Measurements from ENCODE around the gene NHLRC3. TPM values are rescaled to one million over a fixed set of nuclear protein-coding genes. Genes with fewer than 3 reads are reported as not detected.
"Not testable (repeated sequence)": the region's sequence is repeated elsewhere in the genome, so short reads cannot be mapped to it uniquely, and the experiment has no call there.

NHLRC3 gene
- total and polyA plus RNA-seq, 2 donors (not counting 3 experiments of a cell fraction or from before 2014, with no cell fraction given): 7.3 to 10.2 TPM

DNA sequence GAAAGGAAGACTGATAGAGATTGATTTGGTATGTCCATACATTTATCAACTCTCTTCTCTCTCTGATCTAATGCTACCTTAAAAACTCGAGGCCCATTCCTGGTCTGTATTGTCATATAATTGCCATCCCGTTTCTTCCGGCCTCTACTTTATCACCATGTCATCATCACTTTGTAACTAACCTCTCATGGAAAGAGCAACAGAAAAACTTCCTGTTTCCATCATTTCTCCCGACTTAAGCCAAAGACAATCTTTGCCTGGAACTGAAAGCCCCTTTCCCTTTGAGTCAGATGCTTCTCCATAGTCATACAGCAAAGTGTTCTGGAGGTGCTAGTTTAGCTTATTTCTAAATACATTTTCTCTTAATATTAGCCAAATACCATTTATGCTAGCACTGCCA lies 44.9 kb upstream of the NHLRC3 start:
- POLR2A ChIA-PET: no interaction called here
- intact Hi-C loops (cut with micrococcal nuclease): no loop called here

DNA sequence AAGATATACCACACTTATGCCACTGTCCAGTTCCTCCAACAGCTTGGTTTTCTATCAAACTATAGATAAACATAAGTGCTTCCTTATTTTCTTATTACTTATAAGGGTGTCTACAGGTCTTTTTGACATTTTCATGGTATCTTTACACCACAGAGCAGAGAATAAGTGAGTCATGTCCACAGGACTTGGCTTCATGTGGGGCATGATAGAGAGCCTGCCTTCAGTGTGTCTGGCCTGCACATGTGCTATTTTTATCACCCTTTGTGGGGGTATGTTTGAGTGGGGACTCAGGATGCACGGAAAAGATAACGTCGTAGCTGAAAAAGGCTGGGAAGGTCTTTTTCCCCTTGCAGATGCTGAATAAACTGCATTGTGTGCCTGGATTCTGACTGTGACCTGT lies 39.5 kb upstream of the NHLRC3 start:
- CTCF ChIA-PET: no interaction called here
- H3K9ac ChIP-seq (replicated peaks; ENCODE audit: extremely low read depth, insufficient read depth, low read length): no peak overlapping the region
- H3K4me2 ChIP-seq (ENCODE audit: insufficient read depth, low read length): no peak overlapping the region
- H3K36me3 ChIP-seq (ENCODE audit: control insufficient read depth in 2 of 2, extremely low read depth in 1 of 2, insufficient read depth in 2 of 2, low read length in 2 of 2): no peaks in the 10 kb centered on the region
- dilution Hi-C loops (cut with MboI; ENCODE audit: extremely low pct_ligation_motif_present, low sequenced_read_pairs) (no loop called here), intact Hi-C loops (cut with micrococcal nuclease) (no loop called here)
- no peaks in the 10 kb centered on the region for H3K27me3 ChIP-seq (ENCODE audit: control insufficient read depth in 2 of 2, insufficient read depth in 2 of 2, low read length in 2 of 2)
- H3K9me3 ChIP-seq (replicated peaks; ENCODE audit: control insufficient read depth, insufficient read depth, low read length): no peaks in the 10 kb centered on the region
- H3K4me3 ChIP-seq (replicated peaks in 1 of 3; ENCODE audit: insufficient read depth in 1 of 3, low read depth in 1 of 3, low read length in 3 of 3): no peak overlapping the region
- POLR2A ChIA-PET: no interaction called here
- no peak overlapping the region for H2AFZ ChIP-seq (ENCODE audit: low read depth, low read length)
- DNase-seq (ENCODE audit: low read depth, low spot score) (no peak), FAIRE-seq (no peak)
- TF ChIP-seq GATA2 (IDR thresholded peaks at IDR 0.05; ENCODE audit: insufficient read depth, insufficient read length, low read depth, low read length) (no peak), JUN (IDR thresholded peaks at IDR 0.05; ENCODE audit: borderline replicate concordance, insufficient read depth, insufficient read length, low read depth) (no peak), FOS (IDR thresholded peaks at IDR 0.05; ENCODE audit: borderline replicate concordance, insufficient read depth, low read length) (no peak), POLR2A (IDR thresholded peaks at IDR 0.05; ENCODE audit: low read depth, low read length) (no peak), MYC (IDR thresholded peaks at IDR 0.05; ENCODE audit: low read depth, low read length) (no peak), POLR2AphosphoS5 (IDR thresholded peaks at IDR 0.05; ENCODE audit: insufficient read depth, low read depth, low read length) (no peak), MAX (IDR thresholded peaks at IDR 0.05; ENCODE audit: insufficient read depth, insufficient read length) (no peak)
- H3K27ac ChIP-seq (ENCODE audit: insufficient read depth, low read depth, low read length): no peak overlapping the region
- no peaks in the 10 kb centered on the region for H4K20me1 ChIP-seq (replicated peaks; ENCODE audit: control insufficient read depth, extremely low read depth, insufficient read depth, low read length)
- no peaks in the 10 kb centered on the region for H3K79me2 ChIP-seq (ENCODE audit: control insufficient read depth, insufficient read depth, low read length)
- BruUV-seq (replicated peaks): no TSS peak
- no peaks in the 10 kb centered on the region for H3K4me1 ChIP-seq (ENCODE audit: control insufficient read depth, extremely low read depth, insufficient read depth, low read length)
- H3K9me1 ChIP-seq (replicated peaks; ENCODE audit: control insufficient read depth, extremely low read depth, insufficient read depth, low read length): no peaks in the 10 kb centered on the region

More for the DNA sequence above, 44.9 kb upstream of the NHLRC3 start:
- Histone ChIP-seq H3K9me3 (replicated peaks; ENCODE audit: control insufficient read depth, insufficient read depth, low read length) (no peaks in the 10 kb centered on the region), H3K36me3 (ENCODE audit: control insufficient read depth in 2 of 2, extremely low read depth in 1 of 2, insufficient read depth in 2 of 2, low read length in 2 of 2) (no peaks in the 10 kb centered on the region), H3K79me2 (ENCODE audit: control insufficient read depth, insufficient read depth, low read length) (no peaks in the 10 kb centered on the region), H3K9me1 (replicated peaks; ENCODE audit: control insufficient read depth, extremely low read depth, insufficient read depth, low read length) (no peaks in the 10 kb centered on the region), H3K4me2 (ENCODE audit: insufficient read depth, low read length) (no peak overlapping the region), H3K4me3 (replicated peaks in 1 of 3; ENCODE audit: insufficient read depth in 1 of 3, low read depth in 1 of 3, low read length in 3 of 3) (no peak overlapping the region), H3K9ac (replicated peaks; ENCODE audit: extremely low read depth, insufficient read depth, low read length) (no peak overlapping the region), H2AFZ (ENCODE audit: low read depth, low read length) (no peak overlapping the region), H4K20me1 (replicated peaks; ENCODE audit: control insufficient read depth, extremely low read depth, insufficient read depth, low read length) (no peaks in the 10 kb centered on the region), H3K4me1 (ENCODE audit: control insufficient read depth, extremely low read depth, insufficient read depth, low read length) (no peaks in the 10 kb centered on the region), H3K27me3 (ENCODE audit: control insufficient read depth in 2 of 2, insufficient read depth in 2 of 2, low read length in 2 of 2) (peaks cover 0 to 2% of the 10 kb centered on the region in 2 experiments), H3K27ac (ENCODE audit: insufficient read depth, low read depth, low read length) (no peak overlapping the region)
- CTCF ChIA-PET: interaction anchor here (1.0 kb wide), 1 partner anchor 10 kb away, joined by 3 read pairs; no protein-coding TSS in a partner anchor
- FAIRE-seq: no peak
- dilution Hi-C loops (cut with MboI; ENCODE audit: extremely low pct_ligation_motif_present, low sequenced_read_pairs): no loop called here
- TF ChIP-seq GATA2 (IDR thresholded peaks at IDR 0.05; ENCODE audit: insufficient read depth, insufficient read length, low read depth, low read length) (no peak), EZH2 (IDR thresholded peaks at IDR 0.05; ENCODE audit: borderline replicate concordance, low read depth, low read length, severe bottlenecking) (no peak)
- BruUV-seq (replicated peaks): no TSS peak
- peak; percentile 12 for DNase-seq (ENCODE audit: low read depth, low spot score)

GRCh38 chr13:39006371-39007111 lies 31.7 kb upstream of the NHLRC3 start:
- H3K4me3 ChIP-seq (replicated peaks in 1 of 3; ENCODE audit: insufficient read depth in 1 of 3, low read depth in 1 of 3, low read length in 3 of 3); intact Hi-C loops (cut with micrococcal nuclease); dilution Hi-C loops (cut with MboI; ENCODE audit: extremely low pct_ligation_motif_present, low sequenced_read_pairs); H3K9me1 ChIP-seq (replicated peaks; ENCODE audit: control insufficient read depth, extremely low read depth, insufficient read depth, low read length); H4K20me1 ChIP-seq (replicated peaks; ENCODE audit: control insufficient read depth, extremely low read depth, insufficient read depth, low read length); BruUV-seq (replicated peaks); H2AFZ ChIP-seq (ENCODE audit: low read depth, low read length); H3K27me3 ChIP-seq (ENCODE audit: control insufficient read depth in 2 of 2, insufficient read depth in 2 of 2, low read length in 2 of 2); FAIRE-seq; H3K4me2 ChIP-seq (ENCODE audit: insufficient read depth, low read length); H3K9ac ChIP-seq (replicated peaks; ENCODE audit: extremely low read depth, insufficient read depth, low read length); H3K9me3 ChIP-seq (replicated peaks; ENCODE audit: control insufficient read depth, insufficient read depth, low read length); POLR2A ChIA-PET; H3K79me2 ChIP-seq (ENCODE audit: control insufficient read depth, insufficient read depth, low read length); H3K27ac ChIP-seq (ENCODE audit: insufficient read depth, low read depth, low read length); CTCF ChIA-PET; H3K4me1 ChIP-seq (ENCODE audit: control insufficient read depth, extremely low read depth, insufficient read depth, low read length); DNase-seq (ENCODE audit: low read depth, low spot score): not testable (repeated sequence)
- H3K36me3 ChIP-seq (ENCODE audit: control insufficient read depth in 2 of 2, extremely low read depth in 1 of 2, insufficient read depth in 2 of 2, low read length in 2 of 2): peaks cover 6 to 11% of the 10 kb centered on the region in 2 experiments
